HG03575 (cell line): ENCODE data around the gene MYO1B.

Experiments used
- ATAC-seq: cut with Tn5 transposase; IDR thresholded peaks from one replicate; pipeline ENCODE4 v1.9.1; 2021; ENCODE audit not compliant: unreplicated experiment, insufficient number of reproducible peaks, low FRiP score; ENCODE audit errors: extremely low read depth

MYO1B gene

DNA sequence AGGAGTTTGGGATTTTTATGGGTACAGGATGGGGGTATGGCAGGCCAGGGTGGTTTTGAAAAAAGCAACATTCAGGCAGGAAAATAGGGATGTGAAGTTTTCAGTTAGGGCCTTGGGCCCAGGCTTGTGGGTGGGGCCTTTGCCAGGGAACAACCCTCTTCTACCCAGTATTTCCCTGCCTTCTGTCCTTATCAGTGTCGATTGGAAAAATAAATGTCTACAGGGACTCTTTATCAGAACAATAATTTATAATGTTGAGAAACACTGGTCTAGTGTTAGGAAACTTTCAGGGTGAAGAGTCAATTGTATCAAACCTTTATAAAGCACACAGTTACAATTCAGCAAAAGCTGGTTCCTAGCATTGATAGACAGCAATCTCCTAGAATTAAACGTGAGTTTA lies 218.6 kb downstream of the MYO1B start:
- no peak for ATAC-seq

DNA sequence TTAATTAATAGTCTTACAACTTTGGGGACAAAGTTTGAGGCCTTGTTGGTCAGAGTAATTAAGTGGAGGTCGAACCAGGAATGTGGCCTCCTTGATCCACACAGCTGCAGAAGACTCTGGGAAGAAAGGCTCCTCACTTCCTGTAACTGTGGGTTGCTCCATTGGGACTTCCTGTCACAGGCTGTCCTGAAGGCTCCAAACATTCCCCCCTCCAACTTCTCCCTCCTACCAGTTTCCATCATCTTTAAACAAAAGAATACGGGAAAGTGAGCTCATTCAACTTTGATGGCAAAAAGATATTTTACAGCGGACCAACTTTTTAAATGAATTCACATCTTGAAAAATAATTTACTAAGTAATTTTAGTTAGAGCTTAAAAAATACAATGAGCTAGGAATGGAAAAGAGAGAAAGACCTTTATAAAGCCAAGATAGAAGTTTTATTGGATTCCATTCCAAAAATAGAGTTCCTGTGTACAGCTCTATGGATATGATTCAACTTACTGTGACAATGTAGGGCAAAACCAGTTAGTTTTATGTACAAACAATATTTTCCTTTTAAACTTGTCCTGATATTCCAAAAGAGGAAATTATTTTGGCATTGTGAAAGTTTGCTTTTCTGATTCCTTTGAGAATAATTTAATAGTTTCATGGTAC lies 220.7 kb downstream of the MYO1B start:
- ATAC-seq, result no peak

DNA sequence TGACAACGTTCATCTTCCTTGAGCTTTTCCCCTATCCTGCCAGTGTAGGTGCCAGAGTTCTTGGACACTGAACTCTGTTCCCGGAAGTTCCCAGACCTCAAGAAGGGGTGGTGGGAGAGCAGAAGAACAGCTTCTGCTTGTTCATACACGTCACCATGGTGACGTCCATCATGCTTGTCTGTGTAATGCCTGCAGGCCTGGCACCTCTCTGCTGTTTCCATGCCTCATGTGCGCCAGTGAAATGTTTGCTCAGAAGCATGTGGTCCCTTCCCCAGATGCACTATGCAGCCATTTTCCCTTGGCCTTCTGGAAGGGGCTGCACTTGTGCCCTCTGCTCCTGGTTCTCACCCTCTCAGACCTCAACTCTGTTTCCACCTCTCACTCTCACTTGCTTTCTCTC lies 221.9 kb downstream of the MYO1B start:
- ATAC-seq, result no peak

DNA sequence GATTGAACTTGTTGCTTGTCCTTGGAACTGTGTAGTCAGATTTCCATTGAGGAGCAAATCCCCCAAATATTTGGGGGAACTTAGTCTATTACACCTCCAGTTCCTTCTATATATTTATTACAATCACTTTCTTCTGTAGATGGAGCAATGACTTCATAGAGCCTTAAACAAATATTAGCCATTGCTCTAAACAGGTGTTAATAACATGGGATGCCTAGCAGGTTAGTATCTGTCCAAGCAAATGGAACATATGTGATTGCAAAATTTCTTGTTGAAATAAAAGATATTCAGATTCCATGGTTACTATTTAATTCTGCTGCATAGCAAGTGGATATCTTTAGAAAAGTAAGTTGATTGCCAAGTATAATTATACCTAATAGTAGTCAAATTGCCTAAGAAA lies 225.1 kb downstream of the MYO1B start:
- no peak for ATAC-seq

DNA sequence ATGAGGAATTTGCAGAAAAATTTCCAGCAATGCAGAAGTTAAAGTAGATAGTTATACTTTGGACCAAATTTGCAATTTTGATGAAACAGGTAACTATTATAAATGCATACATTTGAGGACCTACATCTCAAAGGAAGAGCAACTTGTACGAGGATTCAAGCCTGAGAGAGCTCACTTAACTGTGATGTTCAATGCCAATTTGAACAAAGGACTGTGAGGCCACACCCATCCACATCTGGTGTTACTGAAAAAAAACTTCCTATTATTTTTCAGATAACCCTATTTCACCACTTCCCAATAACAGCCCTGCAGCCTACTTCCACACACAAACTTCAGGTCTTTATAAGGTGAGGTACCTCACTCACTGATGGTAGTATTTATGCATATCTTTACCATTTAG lies 229.3 kb downstream of the MYO1B start:
- no peak for ATAC-seq
